ENCODE measurements around the gene CALHM4. TPM values are rescaled to one million over a fixed set of nuclear protein-coding genes. Genes with fewer than 3 reads are reported as not detected.

The CALHM4 gene
- total and polyA plus RNA-seq, 2 of the 13 experiments (the other 11 are each of a cell fraction or from before 2014, with no cell fraction given), result not detected

DNA sequence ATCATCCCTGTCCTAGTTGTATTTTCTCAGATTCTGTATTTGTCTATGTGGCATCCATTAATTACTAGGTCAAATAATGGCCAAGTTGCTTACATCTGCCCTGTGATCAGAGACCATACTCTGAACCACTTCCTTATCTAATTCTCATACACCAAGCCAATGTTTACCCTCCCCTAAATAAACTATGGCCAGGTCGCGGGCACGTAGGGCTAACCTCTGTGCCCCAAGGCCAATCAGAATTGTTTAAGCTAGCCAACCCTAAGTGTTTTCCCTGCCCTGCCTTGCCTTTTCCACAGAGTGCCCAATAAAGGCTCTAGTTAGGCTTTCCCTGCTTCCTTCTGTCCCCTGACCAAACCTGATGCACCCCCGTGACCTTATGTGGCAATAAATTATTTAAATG lies 2.8 kb upstream of the CALHM4 start (continued):
- TF ChIP-seq AHDC1 (CRISPR knock-in tag; IDR thresholded peaks at IDR 0.05; ENCODE audit: borderline replicate concordance) (peak; percentile 85), ISL2 (CRISPR knock-in tag; IDR thresholded peaks at IDR 0.05) (peak; percentile 77), MTF1 (CRISPR knock-in tag; IDR thresholded peaks at IDR 0.05) (no peak), MIXL1 (CRISPR knock-in tag; IDR thresholded peaks at IDR 0.05) (peak; percentile 96), ZNF776 (CRISPR knock-in tag; IDR thresholded peaks at IDR 0.05) (no peak), RBM22 (optimal IDR thresholded peaks at IDR 0.05; ENCODE audit: low read length) (no peak), TBX2 (CRISPR knock-in tag; IDR thresholded peaks at IDR 0.05; ENCODE audit: borderline replicate concordance) (peak; percentile 75), ZNF441 (CRISPR knock-in tag; IDR thresholded peaks at IDR 0.05; ENCODE audit: borderline replicate concordance) (peak; percentile 76; the same call in 1 of the 2 replicates), HDAC1 (CRISPR knock-in tag; IDR thresholded peaks at IDR 0.05) (0 out of 2 replicates have a peak, but pooled peaks have one; percentile 29), ZNF878 (CRISPR knock-in tag; IDR thresholded peaks at IDR 0.05) (no peak), PPARG (CRISPR knock-in tag; conservative IDR thresholded peaks at IDR 0.05) (peak; percentile 35; the same call in 1 of the 2 replicates), STAG1 (CRISPR knock-in tag; IDR thresholded peaks at IDR 0.05) (no peak), AHR (CRISPR knock-in tag; IDR thresholded peaks at IDR 0.05) (no peak), CREM (IDR thresholded peaks at IDR 0.05) (peak; percentile 24; the same call in 1 of the 2 replicates), CREM (CRISPR knock-in tag; IDR thresholded peaks at IDR 0.05) (no peak), IKZF4 (CRISPR knock-in tag; IDR thresholded peaks at IDR 0.05; ENCODE audit: borderline replicate concordance, low read depth, not compliant biosample characterization) (no peak), GTF2F1 (IDR thresholded peaks at IDR 0.05; ENCODE audit: low read length) (no peak), ZNF563 (CRISPR knock-in tag; IDR thresholded peaks at IDR 0.05) (no peak), CEBPG (CRISPR knock-in tag; IDR thresholded peaks at IDR 0.05) (no peak), FOXJ3 (CRISPR knock-in tag; IDR thresholded peaks at IDR 0.05; ENCODE audit: borderline replicate concordance) (peak; percentile 50; the same call in 1 of the 2 replicates), ZNF33A (CRISPR knock-in tag; IDR thresholded peaks at IDR 0.05; ENCODE audit: borderline replicate concordance) (no peak)
- TF ChIP-seq, protein P1, sequence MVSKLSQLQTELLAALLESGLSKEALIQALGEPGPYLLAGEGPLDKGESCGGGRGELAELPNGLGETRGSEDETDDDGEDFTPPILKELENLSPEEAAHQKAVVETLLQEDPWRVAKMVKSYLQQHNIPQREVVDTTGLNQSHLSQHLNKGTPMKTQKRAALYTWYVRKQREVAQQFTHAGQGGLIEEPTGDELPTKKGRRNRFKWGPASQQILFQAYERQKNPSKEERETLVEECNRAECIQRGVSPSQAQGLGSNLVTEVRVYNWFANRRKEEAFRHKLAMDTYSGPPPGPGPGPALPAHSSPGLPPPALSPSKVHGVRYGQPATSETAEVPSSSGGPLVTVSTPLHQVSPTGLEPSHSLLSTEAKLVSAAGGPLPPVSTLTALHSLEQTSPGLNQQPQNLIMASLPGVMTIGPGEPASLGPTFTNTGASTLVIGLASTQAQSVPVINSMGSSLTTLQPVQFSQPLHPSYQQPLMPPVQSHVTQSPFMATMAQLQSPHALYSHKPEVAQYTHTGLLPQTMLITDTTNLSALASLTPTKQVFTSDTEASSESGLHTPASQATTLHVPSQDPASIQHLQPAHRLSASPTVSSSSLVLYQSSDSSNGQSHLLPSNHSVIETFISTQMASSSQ (IDR thresholded peaks at IDR 0.05; ENCODE audit: low read depth), result 0 out of 2 replicates have a peak, but pooled peaks have one; percentile 22
- TF ChIP-seq, protein P1 (CRISPR knock-in tag; IDR thresholded peaks at IDR 0.05; ENCODE audit: borderline replicate concordance), result no peak
